GM19240 (cell line): ENCODE data around the gene MBNL1.
"Not testable (repeated sequence)": the region's sequence is repeated elsewhere in the genome, so short reads cannot be mapped to it uniquely, and the experiment has no call there.

Experiments
- DNase-seq: peaks from one replicate; pipeline ENCODE4 v3.0.0; 2011; ENCODE audit warnings: low spot score; ENCODE audit not compliant: insufficient read length

The MBNL1 gene

GRCh38 chr3:152318512-152318911 is 49.8 kb downstream of the MBNL1 start:
- DNase-seq = no peak

DNA sequence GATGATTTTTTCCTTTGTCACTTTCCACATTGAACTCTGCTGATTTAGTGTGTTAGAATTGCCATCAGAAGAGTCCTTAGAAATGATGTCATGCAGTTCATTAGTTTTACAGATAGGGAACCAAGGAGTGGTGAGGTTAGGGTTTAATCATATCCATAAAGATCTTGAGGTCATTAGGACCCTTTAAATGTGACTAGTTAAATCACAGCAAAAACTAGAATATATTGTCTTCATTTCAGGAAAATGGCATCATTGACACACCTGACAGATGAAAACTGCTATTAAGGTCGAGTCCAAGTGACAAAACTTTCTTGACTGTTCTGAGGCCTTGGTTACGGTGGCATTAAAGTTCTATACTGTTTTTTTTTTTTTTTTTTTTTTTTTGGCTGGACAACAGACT is 50.5 kb downstream of the MBNL1 start:
- no peak for DNase-seq

GRCh38 chr3:152319831-152320617 is 51.3 kb downstream of the MBNL1 start:
- DNase-seq = no peak

GRCh38 chr3:152321200-152321954 is 52.6 kb downstream of the MBNL1 start:
- no peak for DNase-seq

GRCh38 chr3:152321955-152322377 is 53.2 kb downstream of the MBNL1 start:
- no peak for DNase-seq

- no peak for DNase-seq
These were observed 54.0 kb downstream of the MBNL1 start for GRCh38 chr3:152322756-152323155.

DNA sequence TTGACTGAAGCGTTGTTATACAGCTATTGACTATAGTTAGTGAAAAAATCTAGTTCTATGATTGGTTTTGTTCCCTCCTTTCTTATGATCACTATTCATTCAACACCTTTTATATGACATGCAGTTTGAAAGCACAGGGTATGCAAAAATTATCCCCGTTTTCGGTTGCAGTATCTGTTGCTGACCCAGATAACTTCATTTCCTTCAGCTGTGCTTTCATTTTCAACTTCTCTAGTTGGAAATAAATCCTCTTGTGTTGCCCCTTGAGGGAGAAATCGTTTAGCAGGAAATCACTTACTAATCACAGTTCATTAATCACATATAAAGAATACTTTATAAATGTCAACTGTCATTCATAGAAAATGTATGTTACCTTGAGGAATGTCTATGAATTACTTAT is 55.1 kb downstream of the MBNL1 start:
- DNase-seq = no peak

- no peak for DNase-seq
These were observed 56.4 kb downstream of the MBNL1 start for GRCh38 chr3:152325136-152325535.

GRCh38 chr3:152327203-152327602 is 58.5 kb downstream of the MBNL1 start:
- DNase-seq = no peak

GRCh38 chr3:152328841-152329240 is 60.1 kb downstream of the MBNL1 start:
- no peak for DNase-seq

DNA sequence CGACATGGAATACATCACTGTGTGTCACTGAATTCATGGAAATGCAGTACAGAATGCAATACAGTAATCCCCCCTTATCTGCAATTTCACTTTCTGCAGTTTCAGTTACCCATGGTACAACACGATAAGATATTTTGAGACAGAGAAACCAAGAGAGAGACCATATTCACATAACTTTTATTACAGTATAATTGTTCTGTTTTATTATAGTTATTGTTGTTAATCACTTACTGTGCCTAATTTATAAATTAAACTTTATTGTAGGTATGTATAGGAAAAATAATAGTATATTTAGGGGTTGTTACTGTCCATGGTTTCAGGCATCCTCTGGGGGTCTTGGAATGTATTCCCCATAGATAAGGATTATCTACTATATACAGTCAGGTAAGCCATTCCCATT is 61.8 kb downstream of the MBNL1 start:
- DNase-seq = no peak

- DNase-seq = no peak
These were observed 62.4 kb downstream of the MBNL1 start for GRCh38 chr3:152331018-152331541.

DNA sequence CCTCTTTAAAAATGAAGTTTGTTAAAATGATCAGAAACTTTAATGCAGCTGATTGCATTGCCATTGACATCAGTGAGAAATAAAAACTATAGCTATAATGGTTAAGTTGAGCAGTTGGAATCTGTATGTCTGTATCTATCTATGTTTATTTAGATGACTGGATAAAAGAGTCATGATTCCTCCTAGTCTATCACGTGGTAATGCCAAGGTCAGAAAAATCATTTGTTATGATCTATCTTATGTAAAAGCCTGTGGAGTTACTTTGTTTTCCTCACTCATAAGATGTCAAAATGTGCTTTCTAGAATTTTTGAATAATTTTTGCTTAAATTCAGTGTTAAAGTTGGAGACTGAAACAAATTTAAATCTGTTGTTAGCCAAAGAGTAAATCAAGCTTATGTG is 63.3 kb downstream of the MBNL1 start:
- DNase-seq = no peak

GRCh38 chr3:152333928-152334327 is 65.2 kb downstream of the MBNL1 start:
- DNase-seq = no peak

DNA sequence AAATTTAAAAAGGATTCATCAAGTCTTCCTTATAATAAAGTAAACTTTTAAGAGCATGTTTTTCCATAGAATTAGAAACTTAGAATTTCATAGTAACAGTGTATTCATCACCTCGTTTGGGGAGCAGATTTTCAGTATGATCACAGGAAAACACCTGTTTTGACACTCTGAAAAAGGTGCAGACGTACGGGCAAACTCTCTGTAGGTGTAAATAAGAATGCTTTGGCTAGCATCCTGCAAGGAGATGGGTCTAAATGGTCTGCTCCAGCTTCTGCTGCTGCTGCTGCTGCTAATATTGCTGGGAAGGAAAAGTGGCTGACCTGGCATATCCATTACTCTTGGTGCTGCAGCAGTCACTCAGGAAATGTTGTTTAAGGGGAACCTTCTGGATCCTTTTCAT is 66.0 kb downstream of the MBNL1 start:
- DNase-seq = no peak

GRCh38 chr3:152335273-152335672 is 66.5 kb downstream of the MBNL1 start:
- DNase-seq = no peak

- not testable (repeated sequence) for DNase-seq
These were observed 68.6 kb downstream of the MBNL1 start for GRCh38 chr3:152337337-152337736.

GRCh38 chr3:152338159-152338720 is 69.5 kb downstream of the MBNL1 start:
- no peak for DNase-seq

- no peak for DNase-seq
These were observed 71.3 kb downstream of the MBNL1 start for GRCh38 chr3:152339881-152340505.

- no peak for DNase-seq
These were observed 76.5 kb downstream of the MBNL1 start for GRCh38 chr3:152345233-152345632.

DNA sequence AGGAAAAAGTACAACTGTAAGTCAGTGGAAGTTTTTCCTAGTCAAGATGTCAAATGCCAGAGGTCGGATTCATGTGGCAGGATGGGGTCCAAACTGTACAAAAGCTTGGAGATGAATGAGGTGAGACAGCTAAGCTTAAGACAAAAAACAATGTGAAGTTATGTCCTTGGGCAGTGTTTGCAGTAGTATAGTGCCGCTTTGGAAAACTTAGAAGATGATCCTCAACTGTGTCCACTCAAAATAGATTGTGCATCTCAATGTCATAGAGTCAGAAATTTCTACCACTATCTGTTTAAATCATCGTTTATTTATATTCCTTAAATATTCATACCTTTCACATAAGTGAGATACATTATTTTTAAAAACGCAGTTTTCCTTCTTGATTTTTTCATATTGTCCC is 77.3 kb downstream of the MBNL1 start:
- DNase-seq = no peak

DNA sequence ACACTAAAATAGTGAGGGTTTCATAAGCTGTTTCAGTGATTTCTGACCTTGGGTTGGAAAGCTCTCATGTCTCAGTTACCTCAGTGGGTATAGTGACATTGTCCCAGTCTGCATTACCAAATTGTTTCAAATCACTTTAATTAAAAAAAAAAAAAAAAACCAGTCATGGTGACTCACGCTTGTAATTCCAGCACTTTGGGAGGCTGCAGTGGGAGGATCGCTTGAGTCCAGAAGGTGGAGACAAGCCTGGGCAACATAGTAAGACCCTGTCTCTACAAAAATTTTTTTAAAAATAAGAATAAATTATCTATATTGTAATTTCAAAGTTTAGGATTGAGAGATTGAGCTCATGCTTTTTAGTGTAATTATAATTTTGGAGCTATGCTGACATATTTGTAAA is 78.0 kb downstream of the MBNL1 start:
- no peak for DNase-seq
